ENCODE results near the gene SUMF2. TPM values are rescaled to one million over a fixed set of nuclear protein-coding genes. Genes with fewer than 3 reads are reported as not detected.

Gene SUMF2
- total and polyA plus RNA-seq, 2 of the 13 experiments (the other 11 are each of a cell fraction or from before 2014, with no cell fraction given) = 48.9 to 54.4 TPM

DNA sequence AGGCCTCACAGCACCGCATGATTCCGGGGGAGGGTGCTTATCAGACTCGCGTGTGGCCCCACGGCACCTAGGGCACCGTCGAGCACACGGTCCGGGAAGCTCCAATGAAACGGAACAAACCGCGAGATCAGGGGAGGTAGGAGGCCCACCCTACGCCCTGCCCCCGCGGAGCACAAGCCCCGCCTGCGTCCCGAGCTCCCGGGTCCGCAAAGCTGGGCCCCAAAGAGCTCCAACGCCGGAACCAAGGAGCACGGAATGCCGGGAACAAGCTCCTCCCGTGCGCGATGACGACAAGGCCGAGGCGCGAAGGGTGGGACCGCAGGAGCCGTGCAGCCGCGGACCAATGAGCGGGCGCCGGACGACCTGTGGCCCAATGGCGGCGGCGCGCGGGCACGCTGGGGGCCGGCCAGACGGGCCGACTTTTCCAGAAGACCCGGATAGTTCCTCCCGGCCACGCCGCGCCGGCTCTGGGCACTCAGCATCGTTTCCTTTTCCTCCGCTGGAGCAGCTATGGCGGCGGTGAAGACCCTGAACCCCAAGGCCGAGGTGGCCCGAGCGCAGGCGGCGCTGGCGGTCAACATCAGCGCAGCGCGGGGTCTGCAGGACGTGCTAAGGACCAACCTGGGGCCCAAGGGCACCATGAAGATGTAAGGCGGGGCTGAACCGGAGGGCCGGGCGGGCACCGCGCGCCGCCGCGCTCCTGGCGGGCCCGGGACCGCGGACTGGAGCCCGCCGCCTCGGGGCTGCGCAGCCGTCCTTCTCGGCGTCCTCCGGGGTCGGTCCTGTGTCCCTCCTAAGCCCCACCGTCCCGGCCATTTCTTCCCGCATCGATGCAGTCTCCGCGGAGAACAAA lies 12.5 kb upstream of the SUMF2 start, which contains the start of the genes CCT6A and PSPH (continued):
- TF ChIP-seq FOXO1 (CRISPR knock-in tag; IDR thresholded peaks at IDR 0.05) (peak; percentile 54), KMT2B (CRISPR knock-in tag; IDR thresholded peaks at IDR 0.05) (peak; percentile 72), GPN1 (CRISPR knock-in tag; IDR thresholded peaks at IDR 0.05; ENCODE audit: borderline replicate concordance) (no peak), TAF15 (IDR thresholded peaks at IDR 0.05; ENCODE audit: low read depth, low read length, poor library complexity, severe bottlenecking) (no peak), ZBTB21 (CRISPR knock-in tag; IDR thresholded peaks at IDR 0.05) (no peak; the same call in 1 of the 2 replicates), NAIF1 (CRISPR knock-in tag; IDR thresholded peaks at IDR 0.05; ENCODE audit: borderline replicate concordance) (peak; percentile 81; the same call in 1 of the 2 replicates), ZNF713 (CRISPR knock-in tag; IDR thresholded peaks at IDR 0.05) (0 out of 2 replicates have a peak, but pooled peaks have one; percentile 34), MIER3 (CRISPR knock-in tag; IDR thresholded peaks at IDR 0.05; ENCODE audit: borderline replicate concordance) (peak; percentile 67; the same call in 1 of the 2 replicates)
- TF ChIP-seq, protein P1, sequence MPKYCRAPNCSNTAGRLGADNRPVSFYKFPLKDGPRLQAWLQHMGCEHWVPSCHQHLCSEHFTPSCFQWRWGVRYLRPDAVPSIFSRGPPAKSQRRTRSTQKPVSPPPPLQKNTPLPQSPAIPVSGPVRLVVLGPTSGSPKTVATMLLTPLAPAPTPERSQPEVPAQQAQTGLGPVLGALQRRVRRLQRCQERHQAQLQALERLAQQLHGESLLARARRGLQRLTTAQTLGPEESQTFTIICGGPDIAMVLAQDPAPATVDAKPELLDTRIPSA (CRISPR knock-in tag; IDR thresholded peaks at IDR 0.05; ENCODE audit: borderline replicate concordance) = no peak
- TF ChIP-seq, protein P2, sequence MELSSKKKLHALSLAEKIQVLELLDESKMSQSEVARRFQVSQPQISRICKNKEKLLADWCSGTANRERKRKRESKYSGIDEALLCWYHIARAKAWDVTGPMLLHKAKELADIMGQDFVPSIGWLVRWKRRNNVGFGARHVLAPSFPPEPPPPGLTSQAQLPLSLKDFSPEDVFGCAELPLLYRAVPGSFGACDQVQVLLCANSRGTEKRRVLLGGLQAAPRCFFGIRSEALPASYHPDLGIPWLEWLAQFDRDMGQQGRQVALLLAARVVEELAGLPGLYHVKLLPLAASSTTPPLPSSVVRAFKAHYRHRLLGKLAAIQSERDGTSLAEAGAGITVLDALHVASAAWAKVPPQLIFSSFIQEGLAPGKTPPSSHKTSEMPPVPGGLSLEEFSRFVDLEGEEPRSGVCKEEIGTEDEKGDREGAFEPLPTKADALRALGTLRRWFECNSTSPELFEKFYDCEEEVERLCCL (CRISPR knock-in tag; IDR thresholded peaks at IDR 0.05; ENCODE audit: borderline replicate concordance) = 0 out of 2 replicates have a peak, but pooled peaks have one; percentile 54
- TF ChIP-seq, protein P3, sequence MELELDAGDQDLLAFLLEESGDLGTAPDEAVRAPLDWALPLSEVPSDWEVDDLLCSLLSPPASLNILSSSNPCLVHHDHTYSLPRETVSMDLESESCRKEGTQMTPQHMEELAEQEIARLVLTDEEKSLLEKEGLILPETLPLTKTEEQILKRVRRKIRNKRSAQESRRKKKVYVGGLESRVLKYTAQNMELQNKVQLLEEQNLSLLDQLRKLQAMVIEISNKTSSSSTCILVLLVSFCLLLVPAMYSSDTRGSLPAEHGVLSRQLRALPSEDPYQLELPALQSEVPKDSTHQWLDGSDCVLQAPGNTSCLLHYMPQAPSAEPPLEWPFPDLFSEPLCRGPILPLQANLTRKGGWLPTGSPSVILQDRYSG (CRISPR knock-in tag; IDR thresholded peaks at IDR 0.05) = no peak
- TF ChIP-seq, protein P4, sequence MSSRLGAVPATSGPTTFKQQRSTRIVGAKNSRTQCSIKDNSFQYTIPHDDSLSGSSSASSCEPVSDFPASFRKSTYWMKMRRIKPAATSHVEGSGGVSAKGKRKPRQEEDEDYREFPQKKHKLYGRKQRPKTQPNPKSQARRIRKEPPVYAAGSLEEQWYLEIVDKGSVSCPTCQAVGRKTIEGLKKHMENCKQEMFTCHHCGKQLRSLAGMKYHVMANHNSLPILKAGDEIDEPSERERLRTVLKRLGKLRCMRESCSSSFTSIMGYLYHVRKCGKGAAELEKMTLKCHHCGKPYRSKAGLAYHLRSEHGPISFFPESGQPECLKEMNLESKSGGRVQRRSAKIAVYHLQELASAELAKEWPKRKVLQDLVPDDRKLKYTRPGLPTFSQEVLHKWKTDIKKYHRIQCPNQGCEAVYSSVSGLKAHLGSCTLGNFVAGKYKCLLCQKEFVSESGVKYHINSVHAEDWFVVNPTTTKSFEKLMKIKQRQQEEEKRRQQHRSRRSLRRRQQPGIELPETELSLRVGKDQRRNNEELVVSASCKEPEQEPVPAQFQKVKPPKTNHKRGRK (CRISPR knock-in tag; IDR thresholded peaks at IDR 0.05) = 0 out of 2 replicates have a peak, but pooled peaks have one; percentile 20
- TF ChIP-seq, protein P5, sequence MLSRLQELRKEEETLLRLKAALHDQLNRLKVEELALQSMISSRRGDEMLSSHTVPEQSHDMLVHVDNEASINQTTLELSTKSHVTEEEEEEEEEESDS (CRISPR knock-in tag; IDR thresholded peaks at IDR 0.05; ENCODE audit: borderline replicate concordance) = no peak
- TF ChIP-seq, protein P6, sequence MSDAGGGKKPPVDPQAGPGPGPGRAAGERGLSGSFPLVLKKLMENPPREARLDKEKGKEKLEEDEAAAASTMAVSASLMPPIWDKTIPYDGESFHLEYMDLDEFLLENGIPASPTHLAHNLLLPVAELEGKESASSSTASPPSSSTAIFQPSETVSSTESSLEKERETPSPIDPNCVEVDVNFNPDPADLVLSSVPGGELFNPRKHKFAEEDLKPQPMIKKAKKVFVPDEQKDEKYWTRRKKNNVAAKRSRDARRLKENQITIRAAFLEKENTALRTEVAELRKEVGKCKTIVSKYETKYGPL (CRISPR knock-in tag; IDR thresholded peaks at IDR 0.05) = no peak
- TF ChIP-seq, protein P7, sequence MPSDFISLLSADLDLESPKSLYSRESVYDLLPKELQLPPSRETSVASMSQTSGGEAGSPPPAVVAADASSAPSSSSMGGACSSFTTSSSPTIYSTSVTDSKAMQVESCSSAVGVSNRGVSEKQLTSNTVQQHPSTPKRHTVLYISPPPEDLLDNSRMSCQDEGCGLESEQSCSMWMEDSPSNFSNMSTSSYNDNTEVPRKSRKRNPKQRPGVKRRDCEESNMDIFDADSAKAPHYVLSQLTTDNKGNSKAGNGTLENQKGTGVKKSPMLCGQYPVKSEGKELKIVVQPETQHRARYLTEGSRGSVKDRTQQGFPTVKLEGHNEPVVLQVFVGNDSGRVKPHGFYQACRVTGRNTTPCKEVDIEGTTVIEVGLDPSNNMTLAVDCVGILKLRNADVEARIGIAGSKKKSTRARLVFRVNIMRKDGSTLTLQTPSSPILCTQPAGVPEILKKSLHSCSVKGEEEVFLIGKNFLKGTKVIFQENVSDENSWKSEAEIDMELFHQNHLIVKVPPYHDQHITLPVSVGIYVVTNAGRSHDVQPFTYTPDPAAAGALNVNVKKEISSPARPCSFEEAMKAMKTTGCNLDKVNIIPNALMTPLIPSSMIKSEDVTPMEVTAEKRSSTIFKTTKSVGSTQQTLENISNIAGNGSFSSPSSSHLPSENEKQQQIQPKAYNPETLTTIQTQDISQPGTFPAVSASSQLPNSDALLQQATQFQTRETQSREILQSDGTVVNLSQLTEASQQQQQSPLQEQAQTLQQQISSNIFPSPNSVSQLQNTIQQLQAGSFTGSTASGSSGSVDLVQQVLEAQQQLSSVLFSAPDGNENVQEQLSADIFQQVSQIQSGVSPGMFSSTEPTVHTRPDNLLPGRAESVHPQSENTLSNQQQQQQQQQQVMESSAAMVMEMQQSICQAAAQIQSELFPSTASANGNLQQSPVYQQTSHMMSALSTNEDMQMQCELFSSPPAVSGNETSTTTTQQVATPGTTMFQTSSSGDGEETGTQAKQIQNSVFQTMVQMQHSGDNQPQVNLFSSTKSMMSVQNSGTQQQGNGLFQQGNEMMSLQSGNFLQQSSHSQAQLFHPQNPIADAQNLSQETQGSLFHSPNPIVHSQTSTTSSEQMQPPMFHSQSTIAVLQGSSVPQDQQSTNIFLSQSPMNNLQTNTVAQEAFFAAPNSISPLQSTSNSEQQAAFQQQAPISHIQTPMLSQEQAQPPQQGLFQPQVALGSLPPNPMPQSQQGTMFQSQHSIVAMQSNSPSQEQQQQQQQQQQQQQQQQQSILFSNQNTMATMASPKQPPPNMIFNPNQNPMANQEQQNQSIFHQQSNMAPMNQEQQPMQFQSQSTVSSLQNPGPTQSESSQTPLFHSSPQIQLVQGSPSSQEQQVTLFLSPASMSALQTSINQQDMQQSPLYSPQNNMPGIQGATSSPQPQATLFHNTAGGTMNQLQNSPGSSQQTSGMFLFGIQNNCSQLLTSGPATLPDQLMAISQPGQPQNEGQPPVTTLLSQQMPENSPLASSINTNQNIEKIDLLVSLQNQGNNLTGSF (CRISPR knock-in tag; IDR thresholded peaks at IDR 0.05) = no peak

Data from HepG2 (cell line).